Measurements from ENCODE around the gene POLR2H. TPM values are rescaled to one million over a fixed set of nuclear protein-coding genes. Genes with fewer than 3 reads are reported as not detected.

POLR2H gene
- total and polyA plus RNA-seq, 2 experiments from 2014 or later: 66.3 to 81.2 TPM

- TF ChIP-seq EZH2 (IDR thresholded peaks at IDR 0.05; ENCODE audit: insufficient read depth, poor library complexity, severe bottlenecking) (no peak), EZH2phosphoT487 (IDR thresholded peaks at IDR 0.05; ENCODE audit: insufficient read depth, low read depth) (no peak)
- DNase-seq: peak; percentile 64
- H3K27ac ChIP-seq: peak overlapping the region; percentile 88
- in situ Hi-C loops (cut with MboI): no loop called here
- peaks cover 16% of the 10 kb centered on the region; the same call in 1 of the 2 replicates for H4K20me1 ChIP-seq (ENCODE audit: insufficient read depth)
- no peaks in the 10 kb centered on the region for H3K9me2 ChIP-seq (ENCODE audit: insufficient read depth)
- H3K4me2 ChIP-seq (ENCODE audit: unreplicated experiment): peak overlapping the region; percentile 96
- H3K9ac ChIP-seq: peak overlapping the region; percentile 96
- peaks cover 17% of the 10 kb centered on the region for H3K36me3 ChIP-seq (ENCODE audit: low read depth)
- peaks cover 41% of the 10 kb centered on the region for H3K4me1 ChIP-seq (ENCODE audit: insufficient read depth)
- H3F3A ChIP-seq (ENCODE audit: insufficient read depth): peaks cover 45% of the 10 kb centered on the region
- peaks cover 56% of the 10 kb centered on the region for H3K79me2 ChIP-seq (ENCODE audit: insufficient read depth)
- WGBS, 2 experiments (ENCODE audit: low coverage in 1 of 2, low lambda C conversion rate in 2 of 2, missing lambda C conversion rate in 2 of 2): 5 to 8% methylated on average over 16 of the region's 16 CpGs
- no peak overlapping the region for H2AFZ ChIP-seq
- H3K9me3 ChIP-seq (ENCODE audit: low read depth): no peaks in the 10 kb centered on the region
- peak overlapping the region; percentile 91 for H3K4me3 ChIP-seq
- H3K27me3 ChIP-seq (replicated peaks; ENCODE audit: insufficient read depth): no peaks in the 10 kb centered on the region
Observed at GRCh38 chr3:184315871-184316661, 45.4 kb upstream of the POLR2H start.

- H3K79me2 ChIP-seq (ENCODE audit: insufficient read depth): peaks cover 63% of the 10 kb centered on the region
- no peak overlapping the region for H2AFZ ChIP-seq
- H4K20me1 ChIP-seq (ENCODE audit: insufficient read depth): peaks cover 16% of the 10 kb centered on the region; the same call in 1 of the 2 replicates
- DNase-seq: peak; percentile 61
- in situ Hi-C loops (cut with MboI): no loop called here
- peak overlapping the region; percentile 91 for H3K4me3 ChIP-seq
- TF ChIP-seq EZH2phosphoT487 (IDR thresholded peaks at IDR 0.05; ENCODE audit: insufficient read depth, low read depth): no peak
- TF ChIP-seq EZH2 (IDR thresholded peaks at IDR 0.05; ENCODE audit: insufficient read depth, poor library complexity, severe bottlenecking): no peak
- no peaks in the 10 kb centered on the region for H3K9me2 ChIP-seq (ENCODE audit: insufficient read depth)
- peak overlapping the region; percentile 91 for H3K27ac ChIP-seq
- H3K4me1 ChIP-seq (ENCODE audit: insufficient read depth): peaks cover 45% of the 10 kb centered on the region
- 55 to 61% methylated on average over 7 of the region's 7 CpGs for WGBS, 2 experiments (ENCODE audit: low coverage in 1 of 2, low lambda C conversion rate in 2 of 2, missing lambda C conversion rate in 2 of 2)
- H3F3A ChIP-seq (ENCODE audit: insufficient read depth): peaks cover 38% of the 10 kb centered on the region
- H3K36me3 ChIP-seq (ENCODE audit: low read depth): peaks cover 24% of the 10 kb centered on the region
- peak overlapping the region; percentile 96 for H3K9ac ChIP-seq
- H3K9me3 ChIP-seq (ENCODE audit: low read depth): no peaks in the 10 kb centered on the region
- no peaks in the 10 kb centered on the region for H3K27me3 ChIP-seq (replicated peaks; ENCODE audit: insufficient read depth)
- peak overlapping the region; percentile 96 for H3K4me2 ChIP-seq (ENCODE audit: unreplicated experiment)
Observed at GRCh38 chr3:184316792-184317191, 44.7 kb upstream of the POLR2H start.

GRCh38 chr3:184317201-184317600 lies 44.3 kb upstream of the POLR2H start:
- Histone ChIP-seq H3K9ac (peak overlapping the region; percentile 96), H3K9me2 (ENCODE audit: insufficient read depth) (no peaks in the 10 kb centered on the region), H3K4me3 (peak overlapping the region; percentile 91), H3K79me2 (ENCODE audit: insufficient read depth) (peaks cover 67% of the 10 kb centered on the region), H3K36me3 (ENCODE audit: low read depth) (peaks cover 29% of the 10 kb centered on the region), H4K20me1 (ENCODE audit: insufficient read depth) (peaks cover 16% of the 10 kb centered on the region; the same call in 1 of the 2 replicates), H2AFZ (no peak overlapping the region), H3K27me3 (replicated peaks; ENCODE audit: insufficient read depth) (no peaks in the 10 kb centered on the region), H3K4me1 (ENCODE audit: insufficient read depth) (peaks cover 49% of the 10 kb centered on the region), H3K9me3 (ENCODE audit: low read depth) (no peaks in the 10 kb centered on the region), H3F3A (ENCODE audit: insufficient read depth) (peaks cover 38% of the 10 kb centered on the region), H3K4me2 (ENCODE audit: unreplicated experiment) (peak overlapping the region; percentile 96), H3K27ac (peak overlapping the region; percentile 91; the same call in 1 of the 2 replicates)
- no peak for TF ChIP-seq EZH2phosphoT487 (IDR thresholded peaks at IDR 0.05; ENCODE audit: insufficient read depth, low read depth)
- TF ChIP-seq EZH2 (IDR thresholded peaks at IDR 0.05; ENCODE audit: insufficient read depth, poor library complexity, severe bottlenecking): no peak
- no peak for DNase-seq
- in situ Hi-C loops (cut with MboI): no loop called here
- 48 to 56% methylated on average over 5 of the region's 5 CpGs for WGBS, 2 experiments (ENCODE audit: low coverage in 1 of 2, low lambda C conversion rate in 2 of 2, missing lambda C conversion rate in 2 of 2)

DNA sequence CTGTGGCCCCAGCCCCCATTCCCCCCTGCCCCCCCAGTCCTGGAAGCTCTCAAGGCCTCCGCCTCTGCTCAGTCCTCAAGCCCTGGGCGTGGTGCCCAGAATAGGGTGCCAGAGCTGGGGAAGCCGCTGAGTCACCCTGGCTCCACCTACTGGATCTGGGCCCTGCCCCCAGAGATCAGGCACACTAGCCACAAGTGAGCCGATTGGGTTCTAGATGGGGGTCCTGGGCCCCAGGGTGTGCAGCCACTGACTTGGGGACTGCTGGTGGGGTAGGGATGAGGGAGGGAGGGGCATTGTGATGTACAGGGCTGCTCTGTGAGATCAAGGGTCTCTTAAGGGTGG lies 41.4 kb upstream of the POLR2H start:
- TF ChIP-seq EZH2 (IDR thresholded peaks at IDR 0.05; ENCODE audit: insufficient read depth, poor library complexity, severe bottlenecking): no peak
- no peak for TF ChIP-seq EZH2phosphoT487 (IDR thresholded peaks at IDR 0.05; ENCODE audit: insufficient read depth, low read depth)
- Histone ChIP-seq H4K20me1 (ENCODE audit: insufficient read depth) (peaks cover 16% of the 10 kb centered on the region; the same call in 1 of the 2 replicates), H3K4me3 (peak overlapping the region; percentile 63), H3K4me1 (ENCODE audit: insufficient read depth) (peaks cover 52% of the 10 kb centered on the region), H3K79me2 (ENCODE audit: insufficient read depth) (peaks cover 93% of the 10 kb centered on the region), H3K36me3 (ENCODE audit: low read depth) (peaks cover 56% of the 10 kb centered on the region), H2AFZ (no peak overlapping the region), H3K9me2 (ENCODE audit: insufficient read depth) (no peaks in the 10 kb centered on the region), H3K27me3 (replicated peaks; ENCODE audit: insufficient read depth) (no peaks in the 10 kb centered on the region), H3F3A (ENCODE audit: insufficient read depth) (peaks cover 53% of the 10 kb centered on the region), H3K9me3 (ENCODE audit: low read depth) (no peaks in the 10 kb centered on the region), H3K9ac (peak overlapping the region; percentile 58), H3K27ac (peak overlapping the region; percentile 44), H3K4me2 (ENCODE audit: unreplicated experiment) (peak overlapping the region; percentile 73)
- WGBS, 2 experiments (ENCODE audit: low coverage in 1 of 2, low lambda C conversion rate in 2 of 2, missing lambda C conversion rate in 2 of 2): 0 to 2% methylated on average over 4 of the region's 4 CpGs
- DNase-seq: peak; percentile 99
- in situ Hi-C loops (cut with MboI): no loop called here

All from GM23248 (cell line).